OCI-LY7 (cell line): Measurements from ENCODE around the gene SOX5.

Experiments
- EZH2phosphoT487 ChIP-seq: fragments of 200-600 bp; sonication (generic); IDR thresholded peaks from 2 replicates; pipeline ENCODE4 v1.6.1; 2018; ENCODE audit warnings: low read depth, borderline replicate concordance, mild to moderate bottlenecking, mixed run types, antibody characterized with exemption, low read length, moderate library complexity, mixed read lengths
- TF ChIP-seq, protein P1 (sequence below): fragments of 200-600 bp; sonication (generic); conservative IDR thresholded peaks from 2 replicates; pipeline ENCODE4 v1.5.1; 2014; ENCODE audit warnings: mild to moderate bottlenecking, antibody characterized with exemption, low read length, moderate library complexity, mixed read lengths

GRCh38 chr12:23867794-23868193 lies 81.7 kb downstream of the SOX5 start:
- TF ChIP-seq, protein P1, sequence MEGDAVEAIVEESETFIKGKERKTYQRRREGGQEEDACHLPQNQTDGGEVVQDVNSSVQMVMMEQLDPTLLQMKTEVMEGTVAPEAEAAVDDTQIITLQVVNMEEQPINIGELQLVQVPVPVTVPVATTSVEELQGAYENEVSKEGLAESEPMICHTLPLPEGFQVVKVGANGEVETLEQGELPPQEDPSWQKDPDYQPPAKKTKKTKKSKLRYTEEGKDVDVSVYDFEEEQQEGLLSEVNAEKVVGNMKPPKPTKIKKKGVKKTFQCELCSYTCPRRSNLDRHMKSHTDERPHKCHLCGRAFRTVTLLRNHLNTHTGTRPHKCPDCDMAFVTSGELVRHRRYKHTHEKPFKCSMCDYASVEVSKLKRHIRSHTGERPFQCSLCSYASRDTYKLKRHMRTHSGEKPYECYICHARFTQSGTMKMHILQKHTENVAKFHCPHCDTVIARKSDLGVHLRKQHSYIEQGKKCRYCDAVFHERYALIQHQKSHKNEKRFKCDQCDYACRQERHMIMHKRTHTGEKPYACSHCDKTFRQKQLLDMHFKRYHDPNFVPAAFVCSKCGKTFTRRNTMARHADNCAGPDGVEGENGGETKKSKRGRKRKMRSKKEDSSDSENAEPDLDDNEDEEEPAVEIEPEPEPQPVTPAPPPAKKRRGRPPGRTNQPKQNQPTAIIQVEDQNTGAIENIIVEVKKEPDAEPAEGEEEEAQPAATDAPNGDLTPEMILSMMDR: no peak
- TF ChIP-seq EZH2phosphoT487: no peak
